Endothelial cell of umbilical vein (primary cell): ENCODE data around the gene GNAZ.

Experiments
- EZH2 ChIP-seq: IDR thresholded peaks from 2 replicates; pipeline ENCODE4 v1.6.1; 2012; ENCODE audit warnings: borderline replicate concordance, low read depth, mild to moderate bottlenecking, moderate library complexity, low read length, inconsistent platforms; ENCODE audit not compliant: severe bottlenecking
- POLR2AphosphoS5 ChIP-seq: IDR thresholded peaks from 2 replicates; pipeline ENCODE4 v1.6.1; 2012; ENCODE audit warnings: low read depth, mild to moderate bottlenecking, control low read depth, low read length, moderate library complexity; ENCODE audit not compliant: insufficient read depth

DNA sequence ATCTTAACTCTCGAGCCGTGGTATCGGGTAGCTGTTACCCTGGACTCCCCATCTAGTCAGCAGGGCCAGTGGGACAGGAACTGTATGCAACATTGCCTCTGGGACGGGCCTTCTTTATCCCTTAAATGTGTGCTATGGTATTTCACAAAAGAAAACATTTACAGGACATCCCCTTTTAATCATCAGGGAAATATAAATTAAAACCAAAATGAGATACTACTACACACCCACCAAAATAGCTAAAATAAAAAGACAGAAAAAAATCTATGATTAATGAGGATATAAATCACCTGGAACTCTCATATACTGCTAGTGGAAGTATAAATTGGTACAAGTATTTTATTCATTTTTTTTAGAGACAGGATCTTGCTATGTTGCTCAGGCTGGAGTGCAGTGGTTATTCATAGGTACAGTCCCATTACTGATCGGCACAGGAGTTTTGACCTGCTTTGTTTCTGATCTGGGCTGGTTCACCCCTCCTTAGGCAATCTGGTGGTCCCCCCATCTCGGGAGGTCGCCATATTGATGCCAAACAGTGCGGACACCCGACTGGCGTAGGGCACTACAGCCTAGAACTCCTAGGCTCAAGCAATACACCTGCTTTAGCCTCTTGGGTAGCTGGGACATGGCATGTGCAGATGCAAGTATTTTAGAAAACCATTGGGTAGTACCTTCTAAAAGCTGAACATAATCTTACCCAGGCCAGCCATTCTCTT lies 62.2 kb downstream of the GNAZ start:
- no peak for TF ChIP-seq POLR2AphosphoS5
- TF ChIP-seq EZH2 = no peak
